ENCODE measurements around the gene PHIP.
"Not testable (repeated sequence)": the region's sequence is repeated elsewhere in the genome, so short reads cannot be mapped to it uniquely, and the experiment has no call there.

The PHIP gene

DNA sequence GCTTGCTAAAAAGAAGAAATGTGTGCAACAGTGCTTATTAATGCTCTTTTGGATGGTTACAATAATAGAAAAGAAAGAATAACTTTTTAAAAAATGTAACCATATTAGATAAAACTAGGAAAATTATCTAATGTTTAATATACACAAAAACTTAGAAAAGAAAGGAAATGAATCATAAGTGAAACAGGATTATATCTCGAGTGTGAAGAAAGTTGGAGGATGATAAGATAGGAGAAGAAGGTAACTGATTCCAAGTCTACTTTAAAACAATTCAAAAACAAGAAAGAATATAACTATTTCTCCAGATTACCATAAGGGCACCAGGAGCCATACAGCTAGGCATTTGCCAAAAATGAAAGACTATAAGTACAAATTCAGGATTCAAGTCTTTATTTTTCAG, 73.0 kb downstream of the PHIP start:
- no peak for DNase-seq

- no peak for DNase-seq
Measured at GRCh38 chr6:79004239-79004638, 73.8 kb downstream of the PHIP start.

DNA sequence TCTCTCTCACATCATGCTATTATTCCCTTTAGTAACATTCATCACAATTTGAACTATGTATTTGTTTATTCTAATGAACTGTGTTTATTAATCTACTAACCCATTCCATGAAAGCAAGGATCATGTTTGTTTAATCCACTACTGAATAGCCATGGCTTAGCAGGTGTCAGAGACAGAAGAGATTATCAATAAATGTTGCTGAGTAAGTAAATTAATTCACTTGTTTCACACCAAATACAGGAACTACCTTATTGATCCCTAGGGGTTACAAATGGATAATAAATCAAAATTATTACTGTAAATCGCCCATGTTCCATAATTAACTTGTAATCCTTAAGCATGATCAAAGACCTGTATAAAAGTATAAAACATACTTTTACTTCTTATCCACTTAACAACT, 76.6 kb downstream of the PHIP start:
- DNase-seq = no peak

GRCh38 chr6:78999737-79000136, 78.3 kb downstream of the PHIP start:
- DNase-seq = no peak

- DNase-seq = no peak
Measured at GRCh38 chr6:78995946-78996345, 82.1 kb downstream of the PHIP start.

DNA sequence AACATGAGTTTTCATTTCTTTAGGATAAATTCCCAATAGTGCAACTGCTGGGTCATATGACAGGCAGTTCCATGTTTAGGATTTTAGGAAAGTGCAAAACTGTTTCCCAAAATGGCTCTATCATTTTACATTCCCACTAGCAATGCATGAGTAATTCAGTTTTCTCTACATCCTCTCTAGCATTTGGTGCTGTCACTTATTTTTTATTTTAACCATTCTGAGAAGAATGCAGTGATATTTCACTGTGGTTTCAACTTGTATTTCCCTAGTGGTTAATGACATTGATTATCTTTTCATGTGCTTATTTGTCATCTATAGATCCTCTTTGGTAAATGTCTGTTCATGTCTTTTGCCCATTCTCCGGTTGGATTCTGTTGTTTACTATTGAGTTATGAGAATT, 82.7 kb downstream of the PHIP start:
- DNase-seq = no peak

- no peak for DNase-seq
Measured at GRCh38 chr6:78993955-78994354, 84.1 kb downstream of the PHIP start.

DNA sequence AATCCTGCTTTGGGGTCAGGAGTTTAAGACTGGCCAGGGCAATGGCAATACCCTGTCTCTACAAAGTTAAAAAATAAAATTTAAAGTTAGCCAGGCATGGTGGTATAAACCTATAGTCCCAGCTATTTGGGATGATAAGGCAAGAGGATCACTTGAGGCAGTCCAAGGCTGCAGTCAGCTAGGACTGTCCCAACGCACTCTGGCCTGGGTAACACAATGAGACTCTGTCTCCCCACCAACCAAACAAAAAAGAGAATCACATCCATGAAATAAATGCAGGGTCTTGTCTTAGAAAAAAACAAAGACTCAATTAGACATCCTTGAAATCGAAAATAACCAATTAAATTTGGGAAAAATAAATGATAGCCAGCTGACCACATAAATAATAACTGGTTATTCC, 88.9 kb downstream of the PHIP start:
- DNase-seq = no peak

GRCh38 chr6:78986161-78986560, 91.9 kb downstream of the PHIP start:
- DNase-seq = no peak

GRCh38 chr6:78984225-78984950, 93.7 kb downstream of the PHIP start:
- DNase-seq = no peak

GRCh38 chr6:78967191-78967590, 110.9 kb downstream of the PHIP start:
- DNase-seq = no peak

DNA sequence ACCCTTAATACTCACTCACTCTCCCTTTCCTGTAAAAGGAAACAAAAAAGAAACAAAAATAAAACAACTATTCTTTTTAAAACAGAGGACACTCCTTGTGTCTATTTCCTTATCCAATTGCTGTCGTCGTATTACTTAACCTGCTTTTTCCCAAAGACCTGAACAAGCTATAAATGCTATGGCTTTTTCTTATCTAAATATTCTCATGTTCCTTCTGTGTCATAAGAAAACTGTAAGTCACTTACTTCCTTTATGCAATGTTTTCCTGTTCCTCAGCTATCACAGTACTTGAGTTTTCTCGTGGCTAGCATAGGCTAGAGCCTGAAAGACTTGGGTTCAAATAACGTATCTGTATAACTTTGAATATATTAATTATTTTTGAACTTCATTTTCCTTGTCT, 111.5 kb downstream of the PHIP start:
- DNase-seq = no peak

- DNase-seq = no peak
Measured at GRCh38 chr6:78962448-78962847, 115.6 kb downstream of the PHIP start.

- no peak for DNase-seq
Measured at GRCh38 chr6:78954740-78955139, 123.3 kb downstream of the PHIP start.

DNA sequence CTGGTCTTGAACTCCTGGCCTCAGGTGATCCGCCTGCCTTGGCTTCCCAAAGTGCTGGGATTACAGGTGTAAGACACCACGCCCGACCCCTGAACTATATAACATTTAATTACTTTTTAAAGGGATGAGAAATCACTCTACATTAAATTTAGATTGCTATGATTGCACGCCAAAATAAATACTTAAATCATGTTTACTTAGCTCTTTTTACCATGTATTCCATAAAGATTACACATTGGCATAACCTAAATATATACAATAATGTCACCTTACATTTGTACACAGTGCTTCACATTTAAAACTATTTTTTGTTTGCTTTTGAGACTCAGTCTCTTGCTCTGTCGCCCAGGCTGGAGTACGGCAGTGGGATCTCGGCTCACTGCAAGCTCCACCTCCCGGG, 124.3 kb downstream of the PHIP start:
- DNase-seq = no peak

DNA sequence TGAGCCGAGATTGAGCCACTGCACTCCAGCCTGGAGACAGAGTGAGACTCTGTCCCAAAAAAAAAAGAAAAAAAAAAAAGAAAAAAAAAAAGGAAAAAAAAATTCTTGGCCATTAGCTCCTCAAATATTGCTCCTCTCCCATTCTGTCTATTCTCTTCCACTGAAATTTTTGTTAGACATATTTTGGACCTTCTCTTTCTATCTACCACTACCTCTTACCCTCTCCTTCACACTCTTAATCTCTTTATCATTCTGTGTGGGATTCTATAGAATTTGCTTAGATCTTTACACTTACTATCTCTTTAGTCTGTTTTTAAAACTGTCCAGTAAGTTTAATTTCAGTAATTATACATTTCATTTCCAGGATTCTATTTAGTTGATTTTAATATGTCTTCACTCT, 125.7 kb downstream of the PHIP start:
- no peak for DNase-seq

GRCh38 chr6:78948785-78949184, 129.3 kb downstream of the PHIP start:
- DNase-seq = no peak

DNA sequence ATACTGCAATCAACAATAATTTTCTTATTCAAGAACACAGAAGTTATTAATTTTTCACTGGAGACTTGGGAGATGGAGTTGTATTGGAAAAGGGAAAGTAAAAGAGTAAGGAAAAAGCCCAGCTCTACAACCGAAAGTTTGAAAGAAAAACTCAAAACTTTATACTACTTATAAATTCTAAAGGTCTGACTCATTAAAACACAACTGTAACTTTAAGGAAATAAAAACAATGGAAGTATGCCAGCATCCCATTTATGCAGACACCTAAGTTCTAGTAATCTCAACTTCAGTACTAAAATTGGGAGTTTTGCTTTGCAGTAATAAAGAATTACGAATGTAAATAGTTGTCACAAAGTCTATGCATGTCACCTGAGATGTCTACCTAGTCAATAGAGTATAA, 130.1 kb downstream of the PHIP start:
- DNase-seq = no peak

GRCh38 chr6:78947529-78947928, 130.5 kb downstream of the PHIP start:
- DNase-seq = no peak

DNA sequence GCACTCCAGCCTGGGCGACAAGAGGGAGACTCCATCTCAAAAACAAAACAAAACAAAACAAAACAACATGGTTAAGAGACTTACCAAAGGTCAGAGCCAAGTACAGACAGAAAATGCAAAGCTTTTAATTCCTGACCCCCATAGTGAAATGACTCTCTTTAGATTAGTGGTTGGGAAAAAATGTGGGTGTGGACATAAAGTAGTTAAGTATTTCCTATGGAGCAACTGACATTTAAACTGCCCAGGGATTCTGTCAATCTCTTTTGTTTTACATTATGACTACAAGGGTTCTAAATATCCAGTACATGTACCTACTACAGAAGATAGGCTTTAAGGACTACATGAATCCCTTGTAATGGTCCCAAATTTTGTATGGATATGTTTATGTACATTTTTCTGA, 135.6 kb downstream of the PHIP start:
- no peak for DNase-seq

DNA sequence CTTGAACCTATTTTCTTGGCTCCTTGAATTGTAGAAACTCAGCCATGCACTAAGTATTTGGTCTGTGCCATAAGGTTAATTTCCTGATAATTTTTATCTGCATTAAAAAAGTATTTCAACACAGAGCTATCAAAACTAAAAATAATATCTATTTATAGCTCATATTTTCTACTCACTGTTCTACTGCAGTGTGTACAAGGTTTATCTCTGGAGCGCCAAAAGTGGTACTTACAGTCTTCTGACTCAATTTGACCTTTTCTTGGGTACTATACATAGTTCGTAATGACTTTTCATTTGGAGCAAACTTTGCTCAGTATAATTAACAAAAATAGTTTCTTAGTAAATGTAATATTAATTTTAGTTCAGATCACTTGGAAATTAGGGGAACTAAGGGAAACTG, 141.5 kb downstream of the PHIP start:
- no peak for DNase-seq

DNA sequence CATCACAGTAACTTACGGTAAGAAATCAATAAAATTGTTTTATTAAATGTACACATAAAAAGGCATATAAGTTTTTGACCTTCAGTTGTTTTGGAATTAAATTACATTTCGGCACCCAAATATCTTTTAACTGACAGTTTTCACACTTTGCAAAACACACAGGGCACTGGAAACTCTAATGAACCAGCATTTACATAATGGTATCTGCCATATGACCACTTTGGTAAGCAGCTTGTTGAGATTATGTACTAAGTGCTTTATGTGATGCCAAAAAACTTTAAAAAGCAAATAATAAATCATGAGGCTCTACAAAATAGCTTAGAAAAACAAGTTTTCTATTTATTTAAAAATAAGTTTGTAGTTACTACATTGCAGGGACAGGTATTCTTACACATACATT, 142.5 kb downstream of the PHIP start:
- no peak for DNase-seq

DNA sequence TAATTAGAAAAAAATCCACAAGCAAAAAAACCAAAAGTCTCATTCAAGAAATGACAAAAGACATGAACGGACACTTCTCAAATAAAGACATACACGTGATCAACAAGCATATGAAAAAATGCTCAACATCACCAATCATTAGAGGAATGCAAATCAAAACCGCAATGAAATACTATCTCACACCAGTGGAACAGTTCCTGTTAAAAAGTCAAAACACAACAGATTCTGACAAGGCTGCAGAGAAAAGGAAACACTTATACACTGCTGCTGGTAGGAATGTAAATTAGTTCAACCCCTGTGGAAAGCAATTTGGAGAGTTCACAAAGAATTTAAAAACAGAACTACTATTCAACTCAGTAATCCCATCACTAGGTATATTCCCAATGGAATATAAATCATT, 152.7 kb downstream of the PHIP start:
- DNase-seq = no peak

GRCh38 chr6:78921168-78921567, 156.9 kb downstream of the PHIP start:
- not testable (repeated sequence) for DNase-seq

- DNase-seq = no peak
Measured at GRCh38 chr6:78917788-78918187, 160.3 kb downstream of the PHIP start.

DNA sequence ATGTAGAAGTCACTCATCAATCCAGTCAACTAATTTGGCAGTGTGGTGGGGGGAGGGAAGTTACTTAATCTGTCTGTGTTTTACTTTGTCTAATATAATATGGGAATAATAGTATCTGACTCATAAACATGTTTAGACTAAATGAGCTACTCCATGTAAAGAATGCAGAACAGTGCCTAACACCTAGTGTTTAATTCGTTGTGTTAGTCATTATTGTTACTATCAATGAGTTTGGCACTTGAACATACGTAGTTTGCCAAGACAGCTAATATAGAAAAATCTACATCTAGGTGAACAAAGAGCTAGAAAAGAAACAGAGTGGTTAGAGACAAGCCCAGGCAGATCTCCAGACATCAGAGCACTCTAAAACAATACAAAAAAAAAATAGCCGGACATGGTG, 161.6 kb downstream of the PHIP start:
- DNase-seq = no peak
